NB4 (cell line): ENCODE measurements around the gene NPHP4.

ENCODE experiments used
- DNase-seq: peaks from one replicate; pipeline ENCODE4 v3.0.0; 2010; ENCODE audit warnings: low read depth
- H3K4me3 ChIP-seq: one replicate; pipeline ENCODE4 v1.5.1; 2011; ENCODE audit warnings: mild to moderate bottlenecking, low read depth, low read length, moderate library complexity
- CTCF ChIP-seq: IDR thresholded peaks from one replicate; pipeline ENCODE4 v1.5.1; 2012; ENCODE audit warnings: low read depth, low read length
- MAX ChIP-seq: IDR thresholded peaks from 2 replicates; pipeline ENCODE4 v1.6.1; 2011; ENCODE audit warnings: low read depth, low read length
- MYC ChIP-seq: IDR thresholded peaks from 2 replicates; pipeline ENCODE4 v1.6.1; 2011; ENCODE audit warnings: low read depth, low read length
- POLR2A ChIP-seq: IDR thresholded peaks from 2 replicates; pipeline ENCODE4 v1.6.1; 2011; ENCODE audit warnings: mild to moderate bottlenecking; ENCODE audit not compliant: insufficient read length; ENCODE audit errors: extremely low read depth

NPHP4 gene

GRCh38 chr1:5868931-5869500 lies 123.2 kb downstream of the NPHP4 start:
- no peak for TF ChIP-seq MAX
- TF ChIP-seq POLR2A, result no peak
- no peak for TF ChIP-seq CTCF
- TF ChIP-seq MYC, result no peak
- DNase-seq, result no peak
- no peak overlapping the region for H3K4me3 ChIP-seq

GRCh38 chr1:5865774-5866173 lies 126.5 kb downstream of the NPHP4 start:
- DNase-seq, result no peak
- no peak for TF ChIP-seq MAX
- no peak for TF ChIP-seq MYC
- no peak overlapping the region for H3K4me3 ChIP-seq

- DNase-seq, result no peak
- no peak overlapping the region for H3K4me3 ChIP-seq
- TF ChIP-seq CTCF, result no peak
- TF ChIP-seq MYC, result no peak
- TF ChIP-seq MAX, result no peak
- TF ChIP-seq POLR2A, result no peak
Observed at GRCh38 chr1:5865056-5865455, 127.2 kb downstream of the NPHP4 start.

GRCh38 chr1:5864256-5864655 lies 128.0 kb downstream of the NPHP4 start:
- no peak overlapping the region for H3K4me3 ChIP-seq
- DNase-seq, result no peak
- no peak for TF ChIP-seq MYC
- TF ChIP-seq MAX, result no peak
- TF ChIP-seq POLR2A, result no peak
- TF ChIP-seq CTCF, result no peak

GRCh38 chr1:5863238-5863637 lies 129.0 kb downstream of the NPHP4 start:
- DNase-seq, result no peak
- TF ChIP-seq MYC (no peak), POLR2A (no peak), CTCF (no peak), MAX (no peak)
- H3K4me3 ChIP-seq, result no peak overlapping the region

- TF ChIP-seq POLR2A, result no peak
- no peak for TF ChIP-seq MAX
- no peak for TF ChIP-seq CTCF
- TF ChIP-seq MYC, result no peak
- DNase-seq, result no peak
- no peak overlapping the region for H3K4me3 ChIP-seq
Observed at GRCh38 chr1:5861871-5862825, 130.1 kb downstream of the NPHP4 start.
